Spleen (tissue), 11 donors: Measurements from ENCODE around the gene GSS. TPM values are rescaled to one million over a fixed set of nuclear protein-coding genes. Genes with fewer than 3 reads are reported as not detected.

Source experiments
- DNase-seq: peaks from one replicate; pipeline ENCODE4 v3.0.0-alpha.2; 2020
- H3K27ac ChIP-seq, 8 donors: fragments of 200-600 bp; sonication (generic) in 7 of 8; 1 replicate in 4 of 8; 2 replicates in 4 of 8; pipeline versions ENCODE4 v1.5.0 to v1.8.0; 2016 to 2021; ENCODE audit warnings: inconsistent platforms in 4 of 8, mild to moderate bottlenecking in 4 of 8, moderate library complexity in 1 of 8
- H3K27me3 ChIP-seq, 7 donors: fragments of 200-600 bp; sonication (generic) in 6 of 7; replicated peaks in 1 of 7; 1 replicate in 4 of 7; 2 replicates in 3 of 7; pipeline versions ENCODE4 v1.5.0 to v1.8.0; 2016 to 2021; ENCODE audit warnings: inconsistent platforms in 3 of 7, mild to moderate bottlenecking in 1 of 7
- H3K36me3 ChIP-seq, 6 donors: fragments of 200-600 bp; sonication (generic) in 5 of 6; 1 replicate in 4 of 6; 2 replicates in 2 of 6; pipeline versions ENCODE4 v1.5.0 to v1.8.0; 2016 to 2021; ENCODE audit warnings: inconsistent platforms in 2 of 6
- H3K4me1 ChIP-seq, 6 donors: fragments of 200-600 bp; sonication (generic) in 5 of 6; 1 replicate in 3 of 6; 2 replicates in 3 of 6; pipeline versions ENCODE4 v1.5.0 to v1.8.0; 2016 to 2021; ENCODE audit warnings: inconsistent platforms in 3 of 6
- H3K4me3 ChIP-seq, 8 donors: fragments of 200-600 bp; sonication (generic) in 7 of 8; 1 replicate in 4 of 8; 2 replicates in 4 of 8; pipeline versions ENCODE4 v1.5.0 to v1.8.0; 2016 to 2021; ENCODE audit warnings: inconsistent platforms in 4 of 8, mild to moderate bottlenecking in 4 of 8, moderate library complexity in 2 of 8
- H3K9me3 ChIP-seq, 8 donors: fragments of 200-600 bp; sonication (generic) in 7 of 8; 1 replicate in 4 of 8; 2 replicates in 4 of 8; pipeline versions ENCODE4 v1.5.0 to v1.8.0; 2016 to 2021; ENCODE audit warnings: inconsistent platforms in 4 of 8
- POLR2A ChIP-seq, 3 donors: fragments of 450-650 bp; IDR thresholded peaks; one replicate each; pipeline ENCODE4 v1.5.1; 2017; ENCODE audit warnings: antibody characterized with exemption in 3 of 3, mild to moderate bottlenecking in 1 of 3
- POLR2AphosphoS5 ChIP-seq, 3 donors: sonication (generic); formaldehyde crosslinking; IDR thresholded peaks; one replicate each; pipeline ENCODE4 v1.5.1; 2017; ENCODE audit warnings: antibody characterized with exemption in 3 of 3
- WGBS, 5 donors: extraction: QIAGEN DNeasy Blood & Tissue Kit in 3 of 5; methylation state at CpG; one replicate each; pipeline versions ENCODE4 v1.1.5 to v1.1.7; 2013 to 2018; 5-methylcytosine and 5-hydroxymethylcytosine counted together
- intact Hi-C: fragments of 100-400 bp; cut with DNase I; formaldehyde crosslinking; loops from one replicate; pipeline ENCODE4 v1.15.0; 2023; ENCODE audit warnings: low total_unique reads
- polyA plus RNA-seq, 3 donors: library from polyadenylated mRNA; stranded (reverse); fragments of 200-250 nt; gene quantifications; one replicate each; pipeline ENCODE4 v1.2.1, GENCODE V29; 2013
- total RNA-seq, 7 donors: library from RNA; depleted of rRNA in 3 of 7; stranded (reverse); fragments of >200 nt in 3 of 7; fragmentation: NEBNext Ultra II Directional in 4 of 7; extraction: Animal tissue kit (Norgen Biotek cat#: 25700) in 4 of 7; gene quantifications; one replicate each; pipeline versions ENCODE4 v1.1.0 to v1.2.1, GENCODE V29; 2016 to 2021
- TF ChIP-seq, protein P1 (sequence below), 11 experiments: fragments of 200-600 bp in 7 of 11; fragments of 450-650 bp in 4 of 11; sonication (generic) in 4 of 11; IDR thresholded peaks in 8 of 11; conservative IDR thresholded peaks in 3 of 11; 1 replicate in 7 of 11; 2 replicates in 4 of 11; pipeline versions ENCODE4 v1.4.0 to v1.8.0; 2016 to 2021; ENCODE audit warnings: antibody characterized with exemption in 11 of 11, inconsistent platforms in 4 of 11, mild to moderate bottlenecking in 1 of 11
- donor health status: healthy with polysubstance abuse.
- donor health status: DM: no; HTN: no; CAD: no; lungs with moderate emphysema.
- donor health status: DM: no; HTN: no; CAD: no.
- donor health status: Bipolar disorder and iron deficiency.
- donor health status: healthy.
- donor health status: DM: no; HTN: no; CAD: no.
- donor health status: DM: yes; HTN: yes; CAD: no.

Gene GSS
- total and polyA plus RNA-seq, 10 donors: 19.8 to 46.1 (median 32.7) TPM

DNA sequence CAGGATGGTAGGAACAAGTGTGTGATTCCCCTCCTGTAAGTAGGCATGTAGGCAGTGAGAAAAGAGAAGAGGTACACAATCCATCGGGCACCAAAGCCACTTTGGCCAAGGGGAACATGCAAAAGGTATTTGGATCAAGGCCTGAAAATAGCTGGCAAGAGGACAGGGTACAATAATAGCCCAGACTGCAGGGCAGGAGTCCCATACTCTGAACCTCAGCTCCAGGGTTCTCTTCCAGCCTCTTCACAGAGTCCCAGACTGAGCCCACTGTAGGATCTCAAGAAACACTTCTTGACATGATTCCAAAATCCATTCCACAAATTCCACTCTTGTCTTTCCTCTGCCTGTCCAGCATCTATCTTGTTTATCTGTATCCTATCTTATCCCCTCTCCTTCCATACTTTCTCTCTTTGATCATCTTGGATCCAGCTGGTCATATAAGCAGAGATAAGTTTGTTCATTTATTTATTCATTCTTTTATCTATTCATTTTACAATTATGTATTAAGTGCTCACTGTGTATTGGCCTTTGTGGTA, 59.5 kb downstream of the GSS start:
- no peak overlapping the region for H3K4me3 ChIP-seq
- TF ChIP-seq POLR2AphosphoS5 (IDR thresholded peaks at IDR 0.05): no peak
- no peak for TF ChIP-seq POLR2A (IDR thresholded peaks at IDR 0.05)
- TF ChIP-seq, protein P1, sequence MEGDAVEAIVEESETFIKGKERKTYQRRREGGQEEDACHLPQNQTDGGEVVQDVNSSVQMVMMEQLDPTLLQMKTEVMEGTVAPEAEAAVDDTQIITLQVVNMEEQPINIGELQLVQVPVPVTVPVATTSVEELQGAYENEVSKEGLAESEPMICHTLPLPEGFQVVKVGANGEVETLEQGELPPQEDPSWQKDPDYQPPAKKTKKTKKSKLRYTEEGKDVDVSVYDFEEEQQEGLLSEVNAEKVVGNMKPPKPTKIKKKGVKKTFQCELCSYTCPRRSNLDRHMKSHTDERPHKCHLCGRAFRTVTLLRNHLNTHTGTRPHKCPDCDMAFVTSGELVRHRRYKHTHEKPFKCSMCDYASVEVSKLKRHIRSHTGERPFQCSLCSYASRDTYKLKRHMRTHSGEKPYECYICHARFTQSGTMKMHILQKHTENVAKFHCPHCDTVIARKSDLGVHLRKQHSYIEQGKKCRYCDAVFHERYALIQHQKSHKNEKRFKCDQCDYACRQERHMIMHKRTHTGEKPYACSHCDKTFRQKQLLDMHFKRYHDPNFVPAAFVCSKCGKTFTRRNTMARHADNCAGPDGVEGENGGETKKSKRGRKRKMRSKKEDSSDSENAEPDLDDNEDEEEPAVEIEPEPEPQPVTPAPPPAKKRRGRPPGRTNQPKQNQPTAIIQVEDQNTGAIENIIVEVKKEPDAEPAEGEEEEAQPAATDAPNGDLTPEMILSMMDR (IDR thresholded peaks at IDR 0.05 in 8 of 11, conservative IDR thresholded peaks at IDR 0.05 in 3 of 11): no peak
- WGBS, 5 donors: 71 to 95% (median 82%) methylated on average over 1 of the region's 1 CpG

DNA sequence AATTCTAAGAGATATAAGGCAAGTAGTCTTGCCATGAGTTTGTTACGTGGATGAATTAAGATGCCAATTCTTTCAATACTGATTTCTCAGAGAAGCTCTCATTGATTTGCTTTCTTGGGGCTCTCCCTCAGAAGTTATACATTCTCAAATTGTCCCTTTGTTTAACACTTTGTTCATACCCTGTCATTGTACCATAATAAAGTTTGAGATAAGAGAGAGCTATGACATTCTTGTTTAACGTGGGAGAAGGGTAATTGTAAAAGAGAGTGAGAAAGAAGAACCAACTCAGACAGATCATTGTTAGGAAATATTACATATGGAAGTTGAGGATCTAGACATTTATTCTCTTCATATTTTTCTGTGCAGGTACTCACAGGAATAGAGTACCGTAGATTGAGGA, 60.1 kb downstream of the GSS start:
- Histone ChIP-seq H3K4me3 (no peak overlapping the region), H3K36me3 (peaks cover 0 to 5% (median 0%) of the 10 kb centered on the region in 6 donors), H3K9me3 (no peaks in the 10 kb centered on the region), H3K27me3 (no peaks in the 10 kb centered on the region), H3K27ac (no peak overlapping the region), H3K4me1 (peaks cover 0 to 25% (median 1%) of the 10 kb centered on the region in 6 donors)
- WGBS, 5 donors: 76 to 90% (median 87%) methylated on average over 3 of the region's 3 CpGs
- DNase-seq: no peak
- TF ChIP-seq, protein P1 (IDR thresholded peaks at IDR 0.05 in 8 of 11, conservative IDR thresholded peaks at IDR 0.05 in 3 of 11): no peak
- TF ChIP-seq POLR2AphosphoS5 (IDR thresholded peaks at IDR 0.05) (no peak), POLR2A (IDR thresholded peaks at IDR 0.05) (no peak)
- intact Hi-C loops: no loop called here

More for the DNA sequence above, 59.5 kb downstream of the GSS start:
- intact Hi-C loops: no loop called here
- Histone ChIP-seq H3K27ac (no peak overlapping the region), H3K9me3 (no peaks in the 10 kb centered on the region), H3K4me1 (peaks cover 0 to 20% (median 1%) of the 10 kb centered on the region in 6 donors), H3K36me3 (peaks cover 0 to 5% (median 0%) of the 10 kb centered on the region in 6 donors), H3K27me3 (no peaks in the 10 kb centered on the region)
- no peak for DNase-seq

DNA sequence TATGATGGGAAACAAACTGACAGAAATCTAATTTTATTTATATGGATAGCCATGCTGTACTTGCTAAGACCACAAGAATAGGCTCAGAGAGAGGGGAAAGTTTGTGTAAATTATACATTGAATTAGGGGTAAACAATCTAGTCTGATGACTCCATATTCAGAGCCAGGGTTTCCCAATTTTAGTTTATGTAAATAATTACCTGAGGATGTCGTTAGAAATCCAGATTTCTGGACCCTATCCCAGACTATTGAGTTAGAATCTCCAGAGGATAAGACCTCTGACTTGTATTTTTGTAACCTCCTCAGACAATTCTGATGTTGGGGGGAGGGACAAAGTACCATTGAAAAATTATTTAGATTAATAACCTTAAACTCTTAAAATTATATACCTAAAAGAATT, 60.9 kb downstream of the GSS start:
- Histone ChIP-seq H3K4me1 (peaks cover 0 to 25% (median 1%) of the 10 kb centered on the region in 6 donors), H3K27me3 (no peaks in the 10 kb centered on the region), H3K4me3 (no peak overlapping the region), H3K9me3 (no peaks in the 10 kb centered on the region), H3K27ac (no peak overlapping the region), H3K36me3 (peaks cover 0 to 5% (median 0%) of the 10 kb centered on the region in 6 donors)
- no peak for DNase-seq
- TF ChIP-seq POLR2AphosphoS5 (IDR thresholded peaks at IDR 0.05) (no peak), POLR2A (IDR thresholded peaks at IDR 0.05) (no peak)
- TF ChIP-seq, protein P1 (IDR thresholded peaks at IDR 0.05 in 8 of 11, conservative IDR thresholded peaks at IDR 0.05 in 3 of 11): no peak
- 59 to 78% (median 74%) methylated on average over 1 of the region's 1 CpG for WGBS, 5 donors
- intact Hi-C loops: no loop called here

DNA sequence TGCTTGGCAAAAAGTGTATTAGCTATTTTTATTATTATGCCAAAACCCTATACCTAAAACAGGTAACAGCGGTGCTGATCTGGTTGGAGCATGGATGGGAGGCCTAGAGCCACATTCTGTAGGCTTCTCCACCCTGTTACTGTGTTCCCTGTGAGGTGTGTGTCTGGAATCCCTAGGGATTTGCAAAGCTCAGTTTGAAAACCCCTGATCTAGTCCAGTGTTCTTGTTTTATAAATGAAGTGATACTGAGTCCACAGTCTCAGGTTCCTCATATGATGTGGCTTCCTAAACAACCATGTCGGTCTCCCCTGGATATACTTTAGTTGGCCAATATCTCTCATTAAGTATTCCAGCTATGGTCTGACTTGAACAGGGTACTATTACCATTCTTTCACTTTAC, 62.9 kb downstream of the GSS start:
- no peak for DNase-seq
- intact Hi-C loops: no loop called here
- H3K27ac ChIP-seq: no peak overlapping the region

More for the DNA sequence above, 62.9 kb downstream of the GSS start:
- WGBS, 5 donors: 77 to 94% (median 83%) methylated on average over 2 of the region's 2 CpGs
- H3K27me3 ChIP-seq: no peaks in the 10 kb centered on the region
- H3K9me3 ChIP-seq: no peaks in the 10 kb centered on the region
- TF ChIP-seq, protein P1 (IDR thresholded peaks at IDR 0.05 in 8 of 11, conservative IDR thresholded peaks at IDR 0.05 in 3 of 11): no peak
- TF ChIP-seq POLR2AphosphoS5 (IDR thresholded peaks at IDR 0.05) (no peak), POLR2A (IDR thresholded peaks at IDR 0.05) (no peak)
- no peak overlapping the region for H3K4me3 ChIP-seq
- peaks cover 0 to 5% (median 0%) of the 10 kb centered on the region in 6 donors for H3K36me3 ChIP-seq
- peaks cover 0 to 25% (median 1%) of the 10 kb centered on the region in 6 donors for H3K4me1 ChIP-seq
